GM18505 (cell line): ENCODE results near the gene PTPN20.
A peak's percentile ranks its signal among the peaks of the same experiment; 100 is the strongest.

ENCODE experiments used
- ATAC-seq: cut with Tn5 transposase; IDR thresholded peaks from one replicate; pipeline ENCODE4 v1.9.1; 2021; ENCODE audit not compliant: unreplicated experiment
- POLR2A ChIP-seq: IDR thresholded peaks from 4 replicates; pipeline ENCODE4 v1.6.1; 2011; ENCODE audit warnings: borderline replicate concordance; ENCODE audit not compliant: insufficient read depth, insufficient read length; ENCODE audit errors: extremely low read depth

PTPN20 gene

GRCh38 chr10:47042780-47043750 is 131.8 kb downstream of the PTPN20 start:
- ATAC-seq = no peak

GRCh38 chr10:47043928-47044538 is 132.8 kb downstream of the PTPN20 start:
- no peak for TF ChIP-seq POLR2A
- no peak for ATAC-seq

More at GRCh38 chr10:47042780-47043750, 131.8 kb downstream of the PTPN20 start:
- no peak for TF ChIP-seq POLR2A

GRCh38 chr10:47044741-47045140 is 133.5 kb downstream of the PTPN20 start:
- ATAC-seq = no peak
- TF ChIP-seq POLR2A = no peak

GRCh38 chr10:47045331-47045861 is 134.2 kb downstream of the PTPN20 start:
- no peak for TF ChIP-seq POLR2A
- no peak for ATAC-seq

GRCh38 chr10:47046321-47047126 is 135.3 kb downstream of the PTPN20 start:
- no peak for TF ChIP-seq POLR2A
- no peak for ATAC-seq

- TF ChIP-seq POLR2A = no peak
- ATAC-seq = no peak
Measured at GRCh38 chr10:47047127-47047504, 135.9 kb downstream of the PTPN20 start.

GRCh38 chr10:47047577-47048525 is 136.6 kb downstream of the PTPN20 start:
- ATAC-seq = peak; percentile 52
- TF ChIP-seq POLR2A = no peak

- no peak for TF ChIP-seq POLR2A
- ATAC-seq = no peak
Measured at GRCh38 chr10:47048526-47048905, 137.3 kb downstream of the PTPN20 start.

GRCh38 chr10:47049056-47049851 is 138.0 kb downstream of the PTPN20 start:
- ATAC-seq = no peak
- no peak for TF ChIP-seq POLR2A

- TF ChIP-seq POLR2A = no peak
- ATAC-seq = no peak
Measured at GRCh38 chr10:47049906-47050305, 138.7 kb downstream of the PTPN20 start.

GRCh38 chr10:47050618-47051455 is 139.6 kb downstream of the PTPN20 start:
- ATAC-seq = no peak
- no peak for TF ChIP-seq POLR2A

- TF ChIP-seq POLR2A = no peak
- ATAC-seq = no peak
Measured at GRCh38 chr10:47051741-47052238, 140.6 kb downstream of the PTPN20 start.
